Measurements from ENCODE around the gene TRIP13. TPM values are rescaled to one million over a fixed set of nuclear protein-coding genes. Genes with fewer than 3 reads are reported as not detected.

TRIP13 gene
- polyA plus RNA-seq, 4 donors: 1.6 to 12.1 (median 7.1) TPM

- DNase-seq (no peak), FAIRE-seq (no peak)
- H3K36me3 ChIP-seq (ENCODE audit: control insufficient read depth in 3 of 3, insufficient read depth in 2 of 3, low read depth in 1 of 3, low read length in 3 of 3): peaks cover 11 to 79% (median 16%) of the 10 kb centered on the region in 3 donors
- H3K4me3 ChIP-seq (ENCODE audit: low read depth in 1 of 3, low read length in 3 of 3): no peak overlapping the region
- H3K27me3 ChIP-seq (ENCODE audit: control insufficient read depth in 3 of 3, insufficient read depth in 3 of 3, low read length in 3 of 3): no peaks in the 10 kb centered on the region
- 79 to 92% (median 88%) methylated on average over 14 to 15 of the region's 15 CpGs for WGBS, 3 donors
- no peaks in the 10 kb centered on the region for H3K9me3 ChIP-seq (ENCODE audit: control insufficient read depth in 2 of 2, insufficient read depth in 1 of 2, low read depth in 1 of 2, low read length in 1 of 2)
- H3K4me1 ChIP-seq (ENCODE audit: control insufficient read depth in 3 of 3, insufficient read depth in 2 of 3, low read depth in 1 of 3, low read length in 2 of 3): peaks cover 0 to 26% (median 4%) of the 10 kb centered on the region in 3 donors
- no peak overlapping the region for H3K27ac ChIP-seq (ENCODE audit: low read depth in 1 of 3, low read length in 2 of 3)
Measured at GRCh38 chr5:864492-865167, 28.1 kb upstream of the TRIP13 start.

GRCh38 chr5:865168-865521 is 27.5 kb upstream of the TRIP13 start:
- H3K36me3 ChIP-seq (ENCODE audit: control insufficient read depth in 3 of 3, insufficient read depth in 2 of 3, low read depth in 1 of 3, low read length in 3 of 3): peaks cover 15 to 79% (median 21%) of the 10 kb centered on the region in 3 donors
- DNase-seq (no peak), FAIRE-seq (no peak)
- H3K9me3 ChIP-seq (ENCODE audit: control insufficient read depth in 2 of 2, insufficient read depth in 1 of 2, low read depth in 1 of 2, low read length in 1 of 2): no peaks in the 10 kb centered on the region
- peaks cover 0 to 26% (median 4%) of the 10 kb centered on the region in 3 donors for H3K4me1 ChIP-seq (ENCODE audit: control insufficient read depth in 3 of 3, insufficient read depth in 2 of 3, low read depth in 1 of 3, low read length in 2 of 3)
- H3K27me3 ChIP-seq (ENCODE audit: control insufficient read depth in 3 of 3, insufficient read depth in 3 of 3, low read length in 3 of 3): no peaks in the 10 kb centered on the region
- WGBS, 3 donors: 86 to 95% (median 94%) methylated on average over 24 of the region's 24 CpGs
- no peak overlapping the region for H3K27ac ChIP-seq (ENCODE audit: low read depth in 1 of 3, low read length in 2 of 3)
- no peak overlapping the region for H3K4me3 ChIP-seq (ENCODE audit: low read depth in 1 of 3, low read length in 3 of 3)

- no peaks in the 10 kb centered on the region for H3K27me3 ChIP-seq (ENCODE audit: control insufficient read depth in 3 of 3, insufficient read depth in 3 of 3, low read length in 3 of 3)
- H3K9me3 ChIP-seq (ENCODE audit: control insufficient read depth in 2 of 2, insufficient read depth in 1 of 2, low read depth in 1 of 2, low read length in 1 of 2): no peaks in the 10 kb centered on the region
- DNase-seq (no peak), FAIRE-seq (no peak)
- H3K4me1 ChIP-seq (ENCODE audit: control insufficient read depth in 3 of 3, insufficient read depth in 2 of 3, low read depth in 1 of 3, low read length in 2 of 3): peaks cover 0 to 26% (median 4%) of the 10 kb centered on the region in 3 donors
- 89 to 96% (median 94%) methylated on average over 10 of the region's 10 CpGs for WGBS, 3 donors
- H3K4me3 ChIP-seq (ENCODE audit: low read depth in 1 of 3, low read length in 3 of 3): no peak overlapping the region
- H3K36me3 ChIP-seq (ENCODE audit: control insufficient read depth in 3 of 3, insufficient read depth in 2 of 3, low read depth in 1 of 3, low read length in 3 of 3): peaks cover 15 to 83% (median 22%) of the 10 kb centered on the region in 3 donors
- H3K27ac ChIP-seq (ENCODE audit: low read depth in 1 of 3, low read length in 2 of 3): no peak overlapping the region
Measured at GRCh38 chr5:865771-866170, 26.9 kb upstream of the TRIP13 start.

GRCh38 chr5:867300-867870 is 25.3 kb upstream of the TRIP13 start:
- DNase-seq (peak; percentile 72 to 76), FAIRE-seq (no peak)
- Histone ChIP-seq H3K36me3 (ENCODE audit: control insufficient read depth in 3 of 3, insufficient read depth in 2 of 3, low read depth in 1 of 3, low read length in 3 of 3) (peaks cover 15 to 84% (median 33%) of the 10 kb centered on the region in 3 donors), H3K4me3 (ENCODE audit: low read depth in 1 of 3, low read length in 3 of 3) (no peak overlapping the region), H3K9me3 (ENCODE audit: control insufficient read depth in 2 of 2, insufficient read depth in 1 of 2, low read depth in 1 of 2, low read length in 1 of 2) (no peaks in the 10 kb centered on the region), H3K4me1 (ENCODE audit: control insufficient read depth in 3 of 3, insufficient read depth in 2 of 3, low read depth in 1 of 3, low read length in 2 of 3) (peaks cover 0 to 26% (median 4%) of the 10 kb centered on the region in 3 donors), H3K27me3 (ENCODE audit: control insufficient read depth in 3 of 3, insufficient read depth in 3 of 3, low read length in 3 of 3) (no peaks in the 10 kb centered on the region), H3K27ac (ENCODE audit: low read depth in 1 of 3, low read length in 2 of 3) (peak overlapping the region in 1 of 3 donors; percentile 48)
- 22 to 72% (median 47%) methylated on average over 6 of the region's 6 CpGs for WGBS, 3 donors

GRCh38 chr5:868428-869135 is 24.1 kb upstream of the TRIP13 start:
- 49 to 81% (median 71%) methylated on average over 16 of the region's 16 CpGs for WGBS, 3 donors
- peaks cover 0 to 30% (median 4%) of the 10 kb centered on the region in 3 donors for H3K4me1 ChIP-seq (ENCODE audit: control insufficient read depth in 3 of 3, insufficient read depth in 2 of 3, low read depth in 1 of 3, low read length in 2 of 3)
- H3K27ac ChIP-seq (ENCODE audit: low read depth in 1 of 3, low read length in 2 of 3): peak overlapping the region in 1 of 3 donors; percentile 48
- H3K27me3 ChIP-seq (ENCODE audit: control insufficient read depth in 3 of 3, insufficient read depth in 3 of 3, low read length in 3 of 3): no peaks in the 10 kb centered on the region
- no peak overlapping the region for H3K4me3 ChIP-seq (ENCODE audit: low read depth in 1 of 3, low read length in 3 of 3)
- peak; percentile 12 to 30 for DNase-seq
- H3K9me3 ChIP-seq (ENCODE audit: control insufficient read depth in 2 of 2, insufficient read depth in 1 of 2, low read depth in 1 of 2, low read length in 1 of 2): no peaks in the 10 kb centered on the region
- H3K36me3 ChIP-seq (ENCODE audit: control insufficient read depth in 3 of 3, insufficient read depth in 2 of 3, low read depth in 1 of 3, low read length in 3 of 3): peaks cover 13 to 81% (median 33%) of the 10 kb centered on the region in 3 donors
- FAIRE-seq: no peak

- Histone ChIP-seq H3K36me3 (ENCODE audit: control insufficient read depth in 3 of 3, insufficient read depth in 2 of 3, low read depth in 1 of 3, low read length in 3 of 3) (peaks cover 16 to 77% (median 30%) of the 10 kb centered on the region in 3 donors), H3K27me3 (ENCODE audit: control insufficient read depth in 3 of 3, insufficient read depth in 3 of 3, low read length in 3 of 3) (no peaks in the 10 kb centered on the region), H3K9me3 (ENCODE audit: control insufficient read depth in 2 of 2, insufficient read depth in 1 of 2, low read depth in 1 of 2, low read length in 1 of 2) (no peaks in the 10 kb centered on the region), H3K4me1 (ENCODE audit: control insufficient read depth in 3 of 3, insufficient read depth in 2 of 3, low read depth in 1 of 3, low read length in 2 of 3) (peaks cover 0 to 30% (median 4%) of the 10 kb centered on the region in 3 donors), H3K4me3 (ENCODE audit: low read depth in 1 of 3, low read length in 3 of 3) (no peak overlapping the region), H3K27ac (ENCODE audit: low read depth in 1 of 3, low read length in 2 of 3) (no peak overlapping the region)
- 96 to 98% (median 97%) methylated on average over 5 of the region's 5 CpGs for WGBS, 3 donors
- FAIRE-seq (no peak), DNase-seq (no peak)
Measured at GRCh38 chr5:870956-871355, 21.7 kb upstream of the TRIP13 start.

GRCh38 chr5:871596-872298 is 20.9 kb upstream of the TRIP13 start:
- FAIRE-seq (no peak), DNase-seq (no peak)
- H3K36me3 ChIP-seq (ENCODE audit: control insufficient read depth in 3 of 3, insufficient read depth in 2 of 3, low read depth in 1 of 3, low read length in 3 of 3): peaks cover 16 to 83% (median 34%) of the 10 kb centered on the region in 3 donors
- H3K27me3 ChIP-seq (ENCODE audit: control insufficient read depth in 3 of 3, insufficient read depth in 3 of 3, low read length in 3 of 3): no peaks in the 10 kb centered on the region
- no peak overlapping the region for H3K27ac ChIP-seq (ENCODE audit: low read depth in 1 of 3, low read length in 2 of 3)
- 93 to 95% (median 94%) methylated on average over 27 to 29 of the region's 29 CpGs for WGBS, 3 donors
- H3K9me3 ChIP-seq (ENCODE audit: control insufficient read depth in 2 of 2, insufficient read depth in 1 of 2, low read depth in 1 of 2, low read length in 1 of 2): no peaks in the 10 kb centered on the region
- peaks cover 0 to 24% (median 4%) of the 10 kb centered on the region in 3 donors for H3K4me1 ChIP-seq (ENCODE audit: control insufficient read depth in 3 of 3, insufficient read depth in 2 of 3, low read depth in 1 of 3, low read length in 2 of 3)
- H3K4me3 ChIP-seq (ENCODE audit: low read depth in 1 of 3, low read length in 3 of 3): no peak overlapping the region

GRCh38 chr5:872301-872700 is 20.4 kb upstream of the TRIP13 start:
- H3K36me3 ChIP-seq (ENCODE audit: control insufficient read depth in 3 of 3, insufficient read depth in 2 of 3, low read depth in 1 of 3, low read length in 3 of 3): peaks cover 19 to 81% (median 36%) of the 10 kb centered on the region in 3 donors

More at GRCh38 chr5:872301-872700, 20.4 kb upstream of the TRIP13 start:
- Histone ChIP-seq H3K4me1 (ENCODE audit: control insufficient read depth in 3 of 3, insufficient read depth in 2 of 3, low read depth in 1 of 3, low read length in 2 of 3) (peaks cover 0 to 19% (median 0%) of the 10 kb centered on the region in 3 donors), H3K4me3 (ENCODE audit: low read depth in 1 of 3, low read length in 3 of 3) (no peak overlapping the region), H3K9me3 (ENCODE audit: control insufficient read depth in 2 of 2, insufficient read depth in 1 of 2, low read depth in 1 of 2, low read length in 1 of 2) (no peaks in the 10 kb centered on the region), H3K27ac (ENCODE audit: low read depth in 1 of 3, low read length in 2 of 3) (no peak overlapping the region), H3K27me3 (ENCODE audit: control insufficient read depth in 3 of 3, insufficient read depth in 3 of 3, low read length in 3 of 3) (no peaks in the 10 kb centered on the region)
- DNase-seq: no peak
- WGBS, 3 donors: 83 to 95% (median 92%) methylated on average over 10 of the region's 10 CpGs
- no peak for FAIRE-seq

All from small intestine (tissue), 7 donors.